Measurements from ENCODE around the gene PSME2. TPM values are rescaled to one million over a fixed set of nuclear protein-coding genes. Genes with fewer than 3 reads are reported as not detected.

The PSME2 gene
- total and polyA plus RNA-seq, 9 of the 15 experiments (the other 6 are each of a cell fraction or from before 2014, with no cell fraction given), result 111 to 579 (median 159) TPM

GRCh38 chr14:24141097-24141880 lies 5.1 kb downstream of the PSME2 start, which contains the start of gene EMC9 (continued):
- TF ChIP-seq CTBP1 (IDR thresholded peaks at IDR 0.05; ENCODE audit: borderline replicate concordance), result no peak; the same call in none of the 2 replicates
- TF ChIP-seq MCM2 (IDR thresholded peaks at IDR 0.05; ENCODE audit: low read depth), result no peak
- no peak for TF ChIP-seq BRF1 (IDR thresholded peaks at IDR 0.05; ENCODE audit: borderline replicate concordance, extremely low read depth, insufficient read length)
- no peak for TF ChIP-seq WHSC1 (IDR thresholded peaks at IDR 0.05; ENCODE audit: low read length)
- TF ChIP-seq SAP30 (IDR thresholded peaks at IDR 0.05; ENCODE audit: borderline replicate concordance, insufficient read depth, low read depth, low read length, poor library complexity, severe bottlenecking), result peak; percentile 68
- no peak for TF ChIP-seq FOSL1 (tag; conservative IDR thresholded peaks at IDR 0.05)
- TF ChIP-seq TSC22D4 (tag; IDR thresholded peaks at IDR 0.05), result no peak
- no peak for TF ChIP-seq GTF3C2 (IDR thresholded peaks at IDR 0.05; ENCODE audit: borderline replicate concordance, extremely low read depth, insufficient read length)
- no peak for TF ChIP-seq MEF2A (IDR thresholded peaks at IDR 0.05; ENCODE audit: control insufficient read depth, low read depth, low read length)
- TF ChIP-seq ZNF282 (CRISPR knock-in tag; IDR thresholded peaks at IDR 0.05), result no peak
- no peak for TF ChIP-seq NFIC (IDR thresholded peaks at IDR 0.05)
- TF ChIP-seq NFE2 (IDR thresholded peaks at IDR 0.05; ENCODE audit: low read depth), result no peak
- TF ChIP-seq SETDB1 (IDR thresholded peaks at IDR 0.05; ENCODE audit: low read length), result no peak
- TF ChIP-seq HNRNPK (IDR thresholded peaks at IDR 0.05; ENCODE audit: low read depth, low read length, poor library complexity, severe bottlenecking), result no peak
- TF ChIP-seq ZNF592 (IDR thresholded peaks at IDR 0.05), result no peak
- no peak for TF ChIP-seq HLTF (IDR thresholded peaks at IDR 0.05)
- TF ChIP-seq, protein P1, sequence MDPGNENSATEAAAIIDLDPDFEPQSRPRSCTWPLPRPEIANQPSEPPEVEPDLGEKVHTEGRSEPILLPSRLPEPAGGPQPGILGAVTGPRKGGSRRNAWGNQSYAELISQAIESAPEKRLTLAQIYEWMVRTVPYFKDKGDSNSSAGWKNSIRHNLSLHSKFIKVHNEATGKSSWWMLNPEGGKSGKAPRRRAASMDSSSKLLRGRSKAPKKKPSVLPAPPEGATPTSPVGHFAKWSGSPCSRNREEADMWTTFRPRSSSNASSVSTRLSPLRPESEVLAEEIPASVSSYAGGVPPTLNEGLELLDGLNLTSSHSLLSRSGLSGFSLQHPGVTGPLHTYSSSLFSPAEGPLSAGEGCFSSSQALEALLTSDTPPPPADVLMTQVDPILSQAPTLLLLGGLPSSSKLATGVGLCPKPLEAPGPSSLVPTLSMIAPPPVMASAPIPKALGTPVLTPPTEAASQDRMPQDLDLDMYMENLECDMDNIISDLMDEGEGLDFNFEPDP (CRISPR knock-in tag; IDR thresholded peaks at IDR 0.05), result no peak
- no peak for TF ChIP-seq ZNF830 (CRISPR knock-in tag; IDR thresholded peaks at IDR 0.05)
- 0 out of 2 replicates have a peak, but pooled peaks have one; percentile 50 for TF ChIP-seq ELF1 (tag; IDR thresholded peaks at IDR 0.05)
- no peak for TF ChIP-seq U2AF1 (optimal IDR thresholded peaks at IDR 0.05; ENCODE audit: low read depth, low read length)
- TF ChIP-seq ZNF212 (CRISPR knock-in tag; IDR thresholded peaks at IDR 0.05), result no peak

Data from K562 (cell line).